Suprapubic skin (tissue), 4 donors: ENCODE measurements around the gene TET1. TPM values are rescaled to one million over a fixed set of nuclear protein-coding genes. Genes with fewer than 3 reads are reported as not detected.
"Not testable (repeated sequence)": the region's sequence is repeated elsewhere in the genome, so short reads cannot be mapped to it uniquely, and the experiment has no call there.

Source experiments
- DNase-seq, 2 donors: peaks; one replicate each; pipeline ENCODE4 v3.0.0-alpha.2; 2019; ENCODE audit warnings: low spot score in 2 of 2
- H3K27ac ChIP-seq: fragments of 200-600 bp; sonication (generic); one replicate; pipeline ENCODE4 v1.5.1; 2019
- H3K27me3 ChIP-seq: fragments of 200-600 bp; sonication (generic); one replicate; pipeline ENCODE4 v1.5.1; 2019
- H3K36me3 ChIP-seq: fragments of 200-600 bp; sonication (generic); one replicate; pipeline ENCODE4 v1.5.1; 2019
- H3K4me1 ChIP-seq: fragments of 200-600 bp; sonication (generic); one replicate; pipeline ENCODE4 v1.5.1; 2019
- H3K4me3 ChIP-seq: fragments of 200-600 bp; sonication (generic); one replicate; pipeline ENCODE4 v1.5.1; 2019; ENCODE audit warnings: mild to moderate bottlenecking
- H3K9me3 ChIP-seq: fragments of 200-600 bp; sonication (generic); one replicate; pipeline ENCODE4 v1.5.1; 2019
- EP300 ChIP-seq: sonication (generic); formaldehyde crosslinking; IDR thresholded peaks from one replicate; pipeline ENCODE4 v1.6.1; 2017; ENCODE audit warnings: antibody characterized with exemption
- POLR2A ChIP-seq, 2 donors: fragments of 450-650 bp; IDR thresholded peaks; one replicate each; pipeline ENCODE4 v1.6.1; 2017; ENCODE audit warnings: antibody characterized with exemption in 2 of 2, mild to moderate bottlenecking in 2 of 2, moderate library complexity in 2 of 2
- POLR2AphosphoS5 ChIP-seq, 3 donors: sonication (generic); formaldehyde crosslinking; IDR thresholded peaks; one replicate each; pipeline ENCODE4 v1.6.1; 2017; ENCODE audit warnings: antibody characterized with exemption in 3 of 3
- WGBS: methylation state at CpG from one replicate; pipeline ENCODE4 v1.1.5; 2018; 5-methylcytosine and 5-hydroxymethylcytosine counted together
- total RNA-seq, 4 donors: library from RNA; depleted of rRNA; stranded (reverse); fragments of >200 nt; gene quantifications; one replicate each; pipeline ENCODE4 v1.1.0, GENCODE V29; 2016
- TF ChIP-seq, protein P1 (sequence below), 2 donors: fragments of 200-600 bp in 1 of 2; fragments of 450-650 bp in 1 of 2; sonication (generic) in 1 of 2; IDR thresholded peaks; one replicate each; pipeline ENCODE4 v1.5.1; 2016 to 2019; ENCODE audit warnings: antibody characterized with exemption in 2 of 2, mild to moderate bottlenecking in 1 of 2, moderate library complexity in 1 of 2

TET1 gene
- total RNA-seq, 4 donors from 2014 or later, result 0.98 to 3.2 (median 2.6) TPM

- no peak for DNase-seq
These were observed 18.8 kb downstream of the TET1 start for GRCh38 chr10:68578974-68579373.

DNA sequence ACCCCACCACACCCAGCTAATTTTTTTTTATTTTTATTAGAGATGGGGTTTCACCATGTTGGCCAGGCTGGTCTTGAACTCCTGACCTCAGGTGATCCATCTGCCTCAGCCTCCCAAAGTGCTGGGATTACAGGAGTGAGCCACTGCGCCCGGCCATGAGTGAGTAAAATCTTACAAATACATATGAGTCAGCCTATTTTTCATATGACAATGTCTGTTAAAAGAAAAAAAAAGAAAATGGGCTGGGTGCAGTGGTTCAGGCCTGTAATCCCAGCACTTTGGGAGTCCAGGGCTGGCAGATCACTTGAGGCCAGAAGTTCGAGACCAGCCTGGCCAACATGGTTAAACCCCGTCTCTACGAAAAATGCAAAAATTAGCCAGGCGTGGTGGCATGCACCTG is 24.1 kb downstream of the TET1 start:
- not testable (repeated sequence) for H3K4me1 ChIP-seq, DNase-seq, H3K27ac ChIP-seq, H3K27me3 ChIP-seq, H3K36me3 ChIP-seq, H3K9me3 ChIP-seq, H3K4me3 ChIP-seq
- 92% methylated on average over 6 of the region's 6 CpGs for WGBS

More at GRCh38 chr10:68578974-68579373, 18.8 kb downstream of the TET1 start:
- H3K27ac ChIP-seq, result no peak overlapping the region
- H3K9me3 ChIP-seq, result no peaks in the 10 kb centered on the region
- WGBS, result 57% methylated on average over 2 of the region's 2 CpGs
- H3K27me3 ChIP-seq, result no peaks in the 10 kb centered on the region
- H3K4me1 ChIP-seq, result peaks cover 2% of the 10 kb centered on the region
- no peaks in the 10 kb centered on the region for H3K36me3 ChIP-seq
- TF ChIP-seq EP300 (no peak), POLR2A (IDR thresholded peaks at IDR 0.05) (no peak), POLR2AphosphoS5 (IDR thresholded peaks at IDR 0.05) (no peak)
- TF ChIP-seq, protein P1, sequence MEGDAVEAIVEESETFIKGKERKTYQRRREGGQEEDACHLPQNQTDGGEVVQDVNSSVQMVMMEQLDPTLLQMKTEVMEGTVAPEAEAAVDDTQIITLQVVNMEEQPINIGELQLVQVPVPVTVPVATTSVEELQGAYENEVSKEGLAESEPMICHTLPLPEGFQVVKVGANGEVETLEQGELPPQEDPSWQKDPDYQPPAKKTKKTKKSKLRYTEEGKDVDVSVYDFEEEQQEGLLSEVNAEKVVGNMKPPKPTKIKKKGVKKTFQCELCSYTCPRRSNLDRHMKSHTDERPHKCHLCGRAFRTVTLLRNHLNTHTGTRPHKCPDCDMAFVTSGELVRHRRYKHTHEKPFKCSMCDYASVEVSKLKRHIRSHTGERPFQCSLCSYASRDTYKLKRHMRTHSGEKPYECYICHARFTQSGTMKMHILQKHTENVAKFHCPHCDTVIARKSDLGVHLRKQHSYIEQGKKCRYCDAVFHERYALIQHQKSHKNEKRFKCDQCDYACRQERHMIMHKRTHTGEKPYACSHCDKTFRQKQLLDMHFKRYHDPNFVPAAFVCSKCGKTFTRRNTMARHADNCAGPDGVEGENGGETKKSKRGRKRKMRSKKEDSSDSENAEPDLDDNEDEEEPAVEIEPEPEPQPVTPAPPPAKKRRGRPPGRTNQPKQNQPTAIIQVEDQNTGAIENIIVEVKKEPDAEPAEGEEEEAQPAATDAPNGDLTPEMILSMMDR (IDR thresholded peaks at IDR 0.05), result no peak
- H3K4me3 ChIP-seq, result no peak overlapping the region

GRCh38 chr10:68586606-68587305 is 26.6 kb downstream of the TET1 start:
- H3K4me1 ChIP-seq, result no peaks in the 10 kb centered on the region
- no peak for DNase-seq
- WGBS, result 88% methylated on average over 5 of the region's 5 CpGs
- no peaks in the 10 kb centered on the region for H3K27me3 ChIP-seq
- TF ChIP-seq, protein P1 (IDR thresholded peaks at IDR 0.05), result no peak
- no peak for TF ChIP-seq POLR2AphosphoS5 (IDR thresholded peaks at IDR 0.05)
- TF ChIP-seq POLR2A (IDR thresholded peaks at IDR 0.05), result no peak
- TF ChIP-seq EP300, result no peak
- H3K4me3 ChIP-seq, result no peak overlapping the region
- H3K27ac ChIP-seq, result no peak overlapping the region
- no peaks in the 10 kb centered on the region for H3K9me3 ChIP-seq
- no peaks in the 10 kb centered on the region for H3K36me3 ChIP-seq

- H3K9me3 ChIP-seq, result no peaks in the 10 kb centered on the region
- no peak overlapping the region for H3K4me3 ChIP-seq
- no peaks in the 10 kb centered on the region for H3K27me3 ChIP-seq
- peaks cover 9% of the 10 kb centered on the region for H3K4me1 ChIP-seq
- H3K36me3 ChIP-seq, result no peaks in the 10 kb centered on the region
- 75% methylated on average over 5 of the region's 5 CpGs for WGBS
- TF ChIP-seq, protein P1 (IDR thresholded peaks at IDR 0.05), result no peak
- TF ChIP-seq POLR2A (IDR thresholded peaks at IDR 0.05), result no peak
- TF ChIP-seq POLR2AphosphoS5 (IDR thresholded peaks at IDR 0.05), result no peak
- no peak for TF ChIP-seq EP300
- no peak for DNase-seq
- H3K27ac ChIP-seq, result no peak overlapping the region
These were observed 34.3 kb downstream of the TET1 start for GRCh38 chr10:68594405-68594804.

DNA sequence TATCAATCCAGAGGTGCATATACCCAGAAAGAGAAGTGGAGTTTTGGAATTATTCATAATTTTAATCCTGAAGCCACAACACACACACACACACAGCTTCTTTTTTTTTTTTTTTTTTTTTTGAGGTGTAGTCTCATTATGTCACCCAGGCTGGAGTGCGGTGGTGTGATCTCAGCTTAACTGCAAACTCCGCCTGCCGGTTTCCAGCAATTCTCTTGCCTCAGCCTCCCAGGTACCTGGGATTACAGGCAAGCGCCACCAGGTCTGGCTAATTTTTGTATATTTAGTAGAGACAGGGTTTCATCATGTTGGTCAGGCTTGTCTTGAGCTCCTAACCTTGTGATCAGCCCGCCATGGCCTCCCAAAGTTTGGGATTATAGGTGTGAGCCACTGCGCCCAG is 35.4 kb downstream of the TET1 start:
- DNase-seq, result no peak
- Histone ChIP-seq H3K4me3 (no peak overlapping the region), H3K27ac (no peak overlapping the region), H3K4me1 (peaks cover 20% of the 10 kb centered on the region), H3K9me3 (no peaks in the 10 kb centered on the region), H3K36me3 (no peaks in the 10 kb centered on the region), H3K27me3 (no peaks in the 10 kb centered on the region)
- no peak for TF ChIP-seq POLR2A (IDR thresholded peaks at IDR 0.05)
- WGBS, result 91% methylated on average over 6 of the region's 6 CpGs

- no peak overlapping the region for H3K27ac ChIP-seq
- 93% methylated on average over 1 of the region's 1 CpG for WGBS
- TF ChIP-seq POLR2A (IDR thresholded peaks at IDR 0.05), result no peak
- no peak for TF ChIP-seq POLR2AphosphoS5 (IDR thresholded peaks at IDR 0.05)
- TF ChIP-seq, protein P1 (IDR thresholded peaks at IDR 0.05), result no peak
- no peak for TF ChIP-seq EP300
- no peaks in the 10 kb centered on the region for H3K27me3 ChIP-seq
- H3K4me3 ChIP-seq, result no peak overlapping the region
- H3K9me3 ChIP-seq, result no peaks in the 10 kb centered on the region
- no peak for DNase-seq
- H3K36me3 ChIP-seq, result no peaks in the 10 kb centered on the region
- peaks cover 32% of the 10 kb centered on the region for H3K4me1 ChIP-seq
These were observed 37.3 kb downstream of the TET1 start for GRCh38 chr10:68597407-68597806.
